ENCODE measurements around the gene DOCK3.
A peak's percentile ranks its signal among the peaks of the same experiment; 100 is the strongest.
"Not testable (repeated sequence)": the region's sequence is repeated elsewhere in the genome, so short reads cannot be mapped to it uniquely, and the experiment has no call there.

Gene DOCK3

DNA sequence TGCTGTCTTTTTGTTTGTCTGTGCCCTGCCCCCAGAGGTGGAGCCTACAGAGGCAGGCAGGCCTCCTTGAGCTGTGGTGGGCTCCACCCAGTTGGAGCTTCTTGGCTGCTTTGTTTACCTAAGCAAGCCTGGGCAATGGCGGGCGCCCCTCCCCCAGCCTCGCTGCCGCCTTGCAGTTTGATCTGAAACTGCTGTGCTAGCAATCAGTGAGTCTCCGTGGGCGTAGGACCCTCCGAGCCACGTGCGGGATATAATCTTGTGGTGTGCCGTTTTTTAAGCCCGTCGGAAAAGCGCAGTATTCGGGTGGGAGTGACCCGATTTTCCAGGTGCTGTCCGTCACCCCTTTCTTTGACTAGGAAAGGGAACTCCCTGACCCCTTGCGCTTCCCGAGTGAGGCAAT lies 303.9 kb downstream of the DOCK3 start:
- not testable (repeated sequence) for DNase-seq (ENCODE audit: extremely low read depth in 1 of 2, low read depth in 1 of 2)

DNA sequence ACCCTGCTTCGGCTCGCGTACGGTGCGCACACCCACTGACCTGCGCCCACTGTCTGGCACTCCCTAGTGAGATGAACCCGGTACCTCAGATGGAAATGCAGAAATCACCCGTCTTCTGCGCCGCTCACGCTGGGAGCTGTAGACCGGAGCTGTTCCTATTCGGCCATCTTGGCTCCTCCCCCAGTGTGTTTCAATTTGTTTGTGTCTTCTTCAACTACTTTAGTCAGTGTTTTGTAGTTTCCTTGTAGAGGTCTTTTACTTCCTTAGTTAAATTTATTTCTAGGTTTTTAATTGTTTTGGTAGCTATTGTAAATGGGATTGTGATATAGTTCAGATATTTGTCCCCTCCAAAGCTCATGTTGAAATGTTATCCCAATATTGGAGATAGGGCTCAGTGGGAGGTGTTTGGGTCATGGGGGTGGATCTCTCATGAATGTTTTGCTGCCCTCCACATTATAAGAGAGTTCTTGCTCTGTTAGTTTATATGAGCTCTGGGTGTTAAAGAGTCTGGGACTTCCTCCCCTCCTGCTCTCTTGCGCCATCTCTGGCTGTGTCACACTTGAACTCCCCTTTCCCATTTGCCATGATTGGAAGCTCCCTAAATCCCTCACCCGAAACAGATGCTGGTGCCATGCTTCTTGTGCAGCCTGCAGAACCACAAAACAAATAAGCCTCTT lies 304.4 kb downstream of the DOCK3 start:
- no peak for DNase-seq (ENCODE audit: extremely low read depth in 1 of 2, low read depth in 1 of 2)

DNA sequence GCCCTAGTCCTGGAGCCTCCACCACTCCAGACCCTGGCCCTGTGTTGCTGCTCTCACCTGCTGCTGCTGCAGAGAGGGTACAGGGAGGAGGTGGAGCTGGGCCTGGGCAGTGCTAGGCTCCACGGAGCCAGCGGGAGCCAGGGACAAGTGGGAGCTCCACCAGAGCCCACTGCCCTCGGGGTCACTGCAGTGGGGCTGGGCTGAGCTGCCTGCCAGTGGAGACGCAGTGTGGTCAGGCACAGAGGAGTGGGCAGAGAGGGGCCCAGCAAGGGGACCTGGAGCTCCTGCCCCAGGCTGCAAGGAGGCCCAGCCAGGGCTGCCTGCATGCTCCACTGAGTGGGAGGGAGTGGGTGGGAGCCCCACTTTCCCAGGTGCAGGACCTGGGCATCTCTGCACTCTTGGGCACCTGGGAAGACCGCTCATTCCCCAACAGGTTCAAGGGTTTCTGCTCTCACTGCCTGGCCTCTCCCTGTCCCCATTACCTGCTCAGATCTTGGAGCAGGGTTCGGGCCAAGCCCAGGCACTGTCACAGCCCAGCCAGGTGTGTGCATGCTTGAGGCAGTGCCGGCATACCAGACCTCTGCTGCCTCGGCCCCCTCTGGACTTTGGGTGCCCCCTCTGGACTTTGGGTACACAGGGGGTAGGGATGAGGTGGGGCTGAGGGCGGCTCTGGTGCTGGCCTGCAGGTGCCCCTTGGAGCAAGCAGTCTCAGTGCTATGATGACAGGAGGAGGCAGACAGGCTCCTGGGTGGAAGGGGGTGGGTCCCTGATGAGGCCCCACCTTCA lies 308.0 kb downstream of the DOCK3 start:
- DNase-seq (ENCODE audit: extremely low read depth in 1 of 2, low read depth in 1 of 2), result no peak

DNA sequence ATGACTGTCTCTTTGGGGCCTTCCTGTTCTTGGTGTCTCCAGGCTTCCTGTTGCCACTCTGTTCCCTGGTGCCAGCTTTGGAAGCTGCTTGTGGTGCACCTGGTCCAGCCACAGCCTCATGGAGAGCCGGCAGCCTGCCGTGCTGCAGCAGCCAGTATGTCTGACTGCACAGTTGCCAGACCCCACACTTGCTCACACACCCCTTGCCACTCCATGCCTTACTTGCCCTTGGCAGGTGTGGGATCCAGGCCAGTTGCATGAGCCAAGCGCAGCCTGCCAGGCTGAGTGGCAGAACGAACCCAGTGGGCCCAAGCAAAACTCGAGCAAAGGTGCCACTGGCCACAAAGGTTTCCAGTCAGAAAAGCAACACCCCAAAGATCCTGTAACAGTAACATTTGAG lies 309.2 kb downstream of the DOCK3 start:
- DNase-seq (ENCODE audit: extremely low read depth in 1 of 2, low read depth in 1 of 2), result no peak

DNA sequence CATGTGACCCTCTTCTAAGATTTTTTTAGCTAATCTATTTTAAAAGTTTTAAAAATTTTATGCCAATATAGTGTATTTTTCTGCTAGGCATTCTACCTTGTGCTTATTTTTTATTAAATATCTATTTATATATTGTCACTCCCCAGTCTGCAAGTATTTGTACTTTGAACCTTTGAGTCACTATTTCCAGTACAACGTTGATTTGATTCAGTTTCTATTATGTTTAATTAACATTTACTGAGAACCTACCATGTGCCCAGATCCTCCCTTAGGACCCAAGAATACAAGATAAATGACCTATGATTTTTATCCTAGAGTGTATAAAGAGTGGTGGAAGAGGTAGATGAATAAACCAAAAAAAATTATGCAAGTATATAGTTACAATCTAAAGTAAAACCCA lies 311.2 kb downstream of the DOCK3 start:
- no peak for DNase-seq (ENCODE audit: extremely low read depth in 1 of 2, low read depth in 1 of 2)

DNA sequence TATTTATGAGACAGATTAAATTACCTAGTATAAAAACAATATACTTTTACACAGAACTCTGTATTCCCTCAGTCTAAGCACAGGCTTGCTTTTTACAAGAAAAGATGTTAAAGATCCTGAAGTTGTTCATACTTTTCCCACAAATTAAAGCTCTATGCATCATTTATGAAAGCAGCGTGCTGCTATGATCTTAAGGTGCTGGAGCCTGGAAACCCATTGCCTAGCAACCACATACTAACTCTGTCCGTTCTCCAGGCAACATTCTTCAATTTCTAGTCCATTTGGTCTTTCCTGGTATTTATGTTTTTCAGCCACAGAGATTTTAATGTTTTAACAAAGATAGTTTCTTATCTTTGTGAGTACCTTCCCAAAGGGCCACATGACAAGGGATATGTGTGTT lies 312.0 kb downstream of the DOCK3 start:
- DNase-seq (ENCODE audit: extremely low read depth in 1 of 2, low read depth in 1 of 2), result no peak

DNA sequence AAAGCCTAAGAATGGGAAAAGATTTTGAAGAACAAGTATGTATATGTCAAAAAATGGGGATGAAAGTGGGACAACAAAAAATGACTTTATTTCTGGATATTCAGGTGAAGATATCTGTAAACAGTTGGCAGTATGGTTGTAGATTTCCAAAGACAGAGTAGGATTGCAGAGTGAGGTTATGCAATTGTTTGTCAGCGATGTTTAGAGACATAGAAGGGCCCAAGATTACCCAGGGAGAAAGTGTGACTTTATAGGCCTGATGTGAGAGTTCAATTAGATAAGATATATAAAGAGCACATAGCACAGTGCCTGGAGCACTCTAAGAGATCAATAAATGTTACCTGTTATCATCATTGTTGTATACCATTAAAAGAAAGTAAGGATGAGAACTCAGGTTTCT lies 319.8 kb downstream of the DOCK3 start:
- no peak for DNase-seq (ENCODE audit: extremely low read depth in 1 of 2, low read depth in 1 of 2)

DNA sequence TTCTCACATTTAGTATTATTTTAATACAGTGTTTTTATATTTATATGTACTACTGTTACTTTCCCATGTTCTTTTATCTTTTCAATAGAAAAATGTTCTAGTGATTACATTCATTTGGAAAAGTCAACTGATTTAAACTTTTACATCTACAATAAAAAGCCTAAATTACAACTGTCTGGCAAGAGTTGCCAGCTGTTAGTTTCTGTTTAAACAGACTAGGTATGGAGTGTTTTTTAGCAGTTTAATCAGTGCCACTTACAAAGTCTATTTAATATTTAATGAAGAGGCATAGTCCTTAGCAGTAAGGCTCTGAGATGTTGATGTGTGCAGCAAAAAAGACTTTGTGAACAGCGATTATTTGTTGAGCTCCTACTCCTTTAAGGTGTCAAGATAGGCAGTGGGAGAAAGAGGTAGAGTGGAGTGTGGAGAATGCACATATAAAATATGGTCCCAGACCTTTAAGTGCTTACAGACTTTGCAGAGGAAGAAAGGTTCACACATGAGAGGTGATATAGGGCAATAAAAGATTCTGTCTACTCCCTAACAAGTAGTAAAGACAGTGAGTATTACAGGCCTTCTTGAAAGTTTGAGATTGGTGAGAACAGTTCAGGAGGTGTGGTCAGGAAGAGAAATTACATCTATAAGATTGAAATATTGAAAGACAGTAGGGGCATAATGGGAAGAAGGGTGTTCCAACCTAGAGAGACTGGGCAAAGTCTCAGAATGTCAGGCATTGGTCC lies 320.5 kb downstream of the DOCK3 start:
- DNase-seq (ENCODE audit: extremely low read depth in 1 of 2, low read depth in 1 of 2), result no peak

DNA sequence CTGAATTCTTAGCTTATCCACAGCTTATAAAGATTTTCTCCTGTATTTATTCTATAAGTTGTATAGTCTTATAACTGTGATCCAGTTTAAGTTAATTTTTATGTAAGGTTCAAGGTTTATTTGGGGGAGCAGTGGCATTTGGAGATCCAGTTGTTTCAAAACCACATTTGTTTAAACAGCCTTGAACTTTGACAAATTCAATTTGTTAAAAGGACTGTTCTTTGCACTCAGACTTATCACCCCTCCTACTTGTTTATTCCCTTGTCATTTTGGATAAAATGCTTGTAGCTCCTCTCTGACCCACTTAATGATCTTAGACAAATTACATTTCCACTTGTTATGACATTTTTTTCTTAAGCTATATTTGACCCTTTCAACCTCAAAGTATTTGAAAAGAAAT lies 327.8 kb downstream of the DOCK3 start:
- no peak for DNase-seq (ENCODE audit: extremely low read depth in 1 of 2, low read depth in 1 of 2)

DNA sequence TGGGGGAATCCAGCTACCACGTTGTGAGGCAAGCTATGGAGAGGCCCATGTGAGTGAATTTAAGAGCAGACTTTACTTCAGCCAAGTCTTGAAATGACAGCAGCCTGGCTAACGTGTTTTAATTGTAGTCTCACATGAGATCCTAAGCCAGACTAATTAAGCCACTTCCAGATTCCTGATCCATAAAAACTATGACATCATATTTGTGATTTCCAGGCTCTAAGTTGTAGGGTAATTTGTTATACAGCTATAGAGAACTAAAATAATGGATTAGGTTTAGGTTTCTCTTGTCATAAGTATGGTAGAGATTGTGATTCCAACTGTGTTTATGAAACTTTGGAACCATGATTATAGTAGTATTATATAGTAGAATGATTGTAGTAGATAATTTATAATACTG lies 329.5 kb downstream of the DOCK3 start:
- DNase-seq (ENCODE audit: extremely low read depth in 1 of 2, low read depth in 1 of 2), result no peak

DNA sequence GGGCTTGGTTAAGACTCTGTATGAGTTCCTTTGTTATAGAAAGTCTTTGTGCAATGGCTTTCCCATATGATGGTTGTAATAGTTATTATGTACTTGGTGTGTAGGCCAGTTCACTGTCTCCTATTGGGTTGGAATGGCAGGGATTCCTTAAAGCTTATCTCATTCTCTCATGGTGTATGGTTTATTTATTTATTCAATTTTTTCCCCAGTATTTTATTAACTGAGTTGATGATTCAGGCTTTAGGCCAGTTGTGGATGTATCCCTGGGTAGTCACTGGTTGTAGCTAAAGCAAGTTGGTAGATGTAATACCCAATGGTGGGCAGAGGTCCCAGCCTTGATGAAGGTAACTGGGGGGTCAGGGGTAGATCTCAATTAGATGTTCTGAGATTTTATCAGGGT lies 349.4 kb downstream of the DOCK3 start:
- no peak for DNase-seq (ENCODE audit: extremely low read depth in 1 of 2, low read depth in 1 of 2)

DNA sequence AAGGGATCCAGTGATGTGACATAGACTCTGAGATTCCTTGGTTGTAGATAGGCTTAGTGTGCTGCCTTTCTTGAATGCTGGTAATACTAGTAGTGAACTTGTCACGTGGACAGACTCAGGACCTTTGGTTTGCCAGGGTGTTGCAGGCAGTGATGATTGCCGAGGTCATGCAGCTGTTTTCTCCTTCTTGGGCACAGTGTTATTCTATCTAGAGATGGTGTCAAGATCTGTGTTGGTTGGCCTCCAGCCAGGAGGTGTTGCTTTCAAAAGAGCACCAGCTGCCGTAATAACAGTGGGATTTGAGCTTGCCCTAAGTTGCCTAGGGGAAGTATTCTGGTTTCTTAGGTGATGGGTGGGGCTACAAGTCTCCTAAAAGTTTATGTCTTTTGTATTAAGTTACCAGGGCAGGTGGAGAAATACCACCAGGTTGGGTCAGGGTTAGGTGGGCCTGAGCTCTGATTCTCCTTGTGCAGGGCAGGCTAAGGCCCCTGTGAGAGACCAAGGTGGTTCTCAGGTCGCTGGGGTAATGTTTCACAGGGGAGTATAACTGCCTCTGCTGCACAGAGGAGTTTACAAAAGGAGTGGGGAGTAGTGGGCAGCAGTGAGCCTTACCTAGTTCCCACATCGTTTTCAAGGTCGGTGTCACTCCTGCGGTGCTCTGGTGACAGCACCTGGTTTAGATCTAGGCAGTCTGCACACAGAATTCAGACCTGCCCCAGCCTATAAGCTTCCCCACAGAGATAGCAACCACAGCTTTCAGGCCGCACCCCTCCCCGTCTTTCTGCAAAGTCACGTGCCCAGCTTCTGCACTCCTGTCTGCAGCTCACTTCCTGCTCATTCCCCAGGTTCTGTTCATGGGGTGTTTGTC lies 350.3 kb downstream of the DOCK3 start:
- DNase-seq (ENCODE audit: extremely low read depth in 1 of 2, low read depth in 1 of 2), result peak; percentile 24 to 45

DNA sequence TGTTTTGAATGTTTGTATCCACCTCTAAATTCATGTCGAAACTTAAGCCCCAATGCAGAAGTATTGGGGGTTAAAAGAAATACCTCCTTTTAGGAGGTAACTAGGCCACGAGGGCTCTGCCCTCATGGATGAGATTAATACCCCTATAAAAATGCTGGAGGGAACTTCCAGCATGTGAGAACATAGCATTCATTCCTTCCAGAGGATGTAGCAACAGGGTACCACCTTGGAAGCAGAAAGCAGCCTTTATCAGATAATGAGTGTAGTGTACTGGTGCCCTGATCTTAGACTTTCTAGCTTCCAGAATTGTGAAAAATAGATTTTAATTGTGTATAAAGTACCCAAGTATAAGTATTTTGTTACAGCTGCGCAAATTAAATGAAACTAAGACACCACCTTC lies 356.9 kb downstream of the DOCK3 start:
- no peak for DNase-seq (ENCODE audit: extremely low read depth in 1 of 2, low read depth in 1 of 2)

DNA sequence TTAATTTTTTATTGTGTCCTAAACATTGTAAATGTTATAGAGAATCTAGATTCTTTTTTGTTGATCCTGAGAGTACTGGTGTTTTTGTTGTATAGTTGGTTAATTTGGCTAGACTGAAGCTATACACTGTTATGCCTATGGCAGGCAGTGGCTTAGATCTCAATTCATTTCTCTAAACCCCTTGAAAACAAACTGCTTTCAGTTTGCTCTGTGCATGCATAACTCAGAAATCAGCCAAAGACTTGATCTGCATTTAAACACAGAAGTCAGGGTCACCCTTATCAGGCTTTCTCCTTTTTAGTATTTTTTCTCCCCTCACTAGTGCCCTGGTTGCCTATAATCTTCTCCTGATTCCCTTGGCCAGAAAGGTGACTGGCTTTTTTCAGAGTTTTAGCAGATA lies 360.9 kb downstream of the DOCK3 start:
- no peak for DNase-seq (ENCODE audit: extremely low read depth in 1 of 2, low read depth in 1 of 2)

DNA sequence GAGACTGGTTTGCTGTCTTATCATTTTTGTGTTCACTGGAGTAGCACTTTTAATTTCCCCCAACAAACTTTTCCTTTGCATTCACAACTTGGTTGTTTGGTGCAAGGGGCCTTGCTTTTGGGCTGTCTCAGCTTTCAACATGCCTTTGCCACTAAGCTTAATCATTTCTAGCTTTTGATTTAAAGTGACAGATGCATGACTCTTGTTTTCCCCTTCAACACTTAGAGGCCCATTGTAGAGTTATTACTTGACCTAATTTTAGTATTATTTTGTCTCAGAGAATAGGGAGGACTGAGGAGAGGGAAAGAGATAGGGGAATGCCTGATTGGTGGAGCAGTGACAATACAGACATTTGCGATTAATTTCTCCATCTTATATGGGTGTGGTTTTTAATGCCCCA lies 370.3 kb downstream of the DOCK3 start:
- no peak for DNase-seq (ENCODE audit: extremely low read depth in 1 of 2, low read depth in 1 of 2)

DNA sequence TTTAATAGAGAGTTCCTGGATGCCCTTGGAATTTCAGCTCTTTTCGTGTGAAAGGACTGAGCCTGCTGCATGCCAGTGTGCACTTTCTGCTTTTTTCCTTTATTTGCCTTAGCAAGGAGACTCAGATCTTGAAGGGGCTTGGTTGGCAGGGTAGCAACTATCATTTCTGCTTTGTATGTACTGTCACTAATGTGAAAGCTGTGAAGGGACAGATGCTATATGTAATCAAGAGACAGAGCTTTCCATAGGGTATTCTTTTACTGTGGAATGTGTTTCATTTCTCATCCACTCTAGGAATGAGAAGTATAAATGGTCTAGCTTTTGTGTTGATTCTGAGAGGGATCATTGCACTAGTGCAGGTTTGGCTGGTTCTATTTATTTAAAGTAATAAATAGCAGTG lies 377.8 kb downstream of the DOCK3 start:
- DNase-seq (ENCODE audit: extremely low read depth in 1 of 2, low read depth in 1 of 2), result no peak

DNA sequence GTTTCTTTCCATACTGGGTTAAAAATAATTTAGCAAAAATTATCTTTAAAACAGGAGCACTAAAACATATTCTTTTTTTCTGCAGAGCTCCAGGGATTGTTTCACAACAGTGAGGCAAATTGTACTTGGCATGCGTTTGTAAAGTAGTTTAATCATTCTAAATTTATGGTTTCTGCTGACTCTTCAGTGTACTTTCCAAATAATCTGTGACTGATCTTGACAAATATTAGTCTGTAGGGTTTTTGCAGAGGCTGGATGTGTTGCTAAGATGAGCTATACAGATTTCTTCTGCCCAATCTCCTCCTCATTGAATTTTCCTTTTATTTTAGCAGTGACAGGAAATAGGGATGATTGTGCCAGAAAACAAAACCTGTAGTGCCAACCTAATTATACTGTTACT lies 382.4 kb downstream of the DOCK3 start:
- DNase-seq (ENCODE audit: extremely low read depth in 1 of 2, low read depth in 1 of 2), result no peak

DNA sequence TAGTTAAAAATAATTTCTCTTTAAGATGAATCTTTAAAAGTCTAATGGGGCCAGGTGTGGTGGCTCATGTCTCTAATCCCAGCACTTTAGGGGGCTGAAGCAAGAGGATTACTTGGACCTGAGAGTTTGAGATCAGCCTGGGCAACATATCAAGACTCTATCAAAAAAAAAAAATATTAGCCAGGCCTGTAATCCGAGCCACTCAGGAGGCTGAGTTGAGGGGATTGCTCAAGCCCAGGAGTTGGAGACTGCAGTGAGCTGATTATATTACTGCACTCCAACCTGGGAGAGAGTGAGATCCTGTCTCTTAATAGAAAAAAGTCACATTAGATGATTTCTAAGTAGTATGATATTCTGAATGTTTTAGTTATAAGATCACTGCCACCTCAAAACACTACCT lies 388.3 kb downstream of the DOCK3 start:
- no peak for DNase-seq (ENCODE audit: extremely low read depth in 1 of 2, low read depth in 1 of 2)

DNA sequence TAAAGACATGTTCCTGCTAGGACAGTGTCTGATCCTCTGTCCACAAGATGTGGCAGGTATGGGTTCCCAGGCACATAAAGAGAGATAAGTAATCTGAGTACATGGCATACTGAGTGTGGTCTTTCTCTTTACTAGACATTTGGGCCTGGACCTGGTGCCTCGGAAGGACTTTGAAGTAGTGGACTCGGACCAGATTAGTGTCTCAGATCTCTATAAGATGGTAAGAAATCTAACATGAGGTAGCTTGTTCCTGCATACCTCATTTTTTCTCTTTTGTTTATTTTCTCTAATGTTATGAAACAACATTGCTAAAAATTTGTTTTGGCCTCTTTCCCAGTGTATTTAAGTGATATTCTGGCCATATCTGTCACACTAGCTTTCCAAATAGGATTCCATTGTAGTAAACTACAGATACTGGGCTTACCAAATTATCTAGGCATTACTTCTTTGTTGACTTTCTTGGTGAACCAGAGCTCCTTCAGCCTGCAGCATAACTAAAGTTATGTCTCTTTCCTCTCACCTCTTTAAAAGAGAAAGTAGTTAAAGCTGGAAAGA lies 400.6 kb downstream of the DOCK3 start:
- DNase-seq (ENCODE audit: extremely low read depth in 1 of 2, low read depth in 1 of 2), result no peak

DNA sequence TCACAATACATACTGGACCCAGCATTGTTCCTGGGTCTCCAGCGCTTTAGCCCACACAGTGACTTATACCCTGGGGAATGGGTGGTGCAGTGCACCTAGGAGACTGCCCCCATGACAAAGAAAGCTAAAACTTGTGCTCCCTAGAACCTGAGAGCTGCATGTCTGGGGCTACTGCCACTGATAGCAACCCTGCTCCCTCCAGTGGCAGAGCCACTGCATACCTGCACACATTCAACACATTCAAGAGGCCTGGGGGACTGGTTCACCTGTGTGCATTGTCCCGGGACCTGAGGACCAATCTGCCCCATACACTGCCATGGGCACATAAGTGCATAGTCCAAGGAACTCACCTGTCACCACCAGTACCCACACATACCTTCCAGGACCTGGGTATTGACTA lies 407.6 kb downstream of the DOCK3 start:
- DNase-seq (ENCODE audit: extremely low read depth in 1 of 2, low read depth in 1 of 2), result no peak

DNA sequence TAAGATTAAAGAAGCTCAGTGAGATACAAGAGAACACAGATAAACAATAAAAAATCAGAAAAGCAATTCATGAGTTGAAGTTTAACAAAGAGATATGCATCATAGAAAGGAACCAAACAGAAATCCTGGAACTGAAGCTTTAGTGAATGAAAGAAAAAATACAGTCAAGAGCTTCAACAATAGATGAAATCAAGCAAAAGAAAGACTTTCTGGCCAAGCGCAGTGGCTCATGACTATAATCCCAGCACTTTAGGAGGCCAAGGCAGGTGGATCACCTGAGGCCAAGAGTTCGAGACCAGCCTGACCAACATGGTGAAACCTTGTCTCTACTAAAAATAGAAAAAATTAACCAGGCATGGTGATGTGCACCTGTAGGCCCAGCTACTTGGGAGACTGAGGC lies 408.8 kb downstream of the DOCK3 start:
- DNase-seq (ENCODE audit: extremely low read depth in 1 of 2, low read depth in 1 of 2), result no peak
